Stimulated activated CD4-positive, alpha-beta T cell treated with anti-CD3 and anti-CD28 coated beads, TNF-alpha, amount 100 ng/mL, for 24 hours (primary cell): ENCODE results near the gene ADGRB3.
"Not testable (repeated sequence)": the region's sequence is repeated elsewhere in the genome, so short reads cannot be mapped to it uniquely, and the experiment has no call there.

ENCODE experiments used
- DNase-seq, 3 experiments: peaks; one replicate each; pipeline ENCODE4 v3.0.0-alpha.2; 2020; ENCODE audit warnings: low read depth in 3 of 3

The ADGRB3 gene

GRCh38 chr6:69422020-69422419 is 786.9 kb downstream of the ADGRB3 start:
- DNase-seq, result no peak

GRCh38 chr6:69422475-69422874 is 787.4 kb downstream of the ADGRB3 start:
- DNase-seq, result no peak

- DNase-seq, result no peak
Observed at GRCh38 chr6:69423785-69424184, 788.7 kb downstream of the ADGRB3 start.

- DNase-seq, result no peak
Observed at GRCh38 chr6:69424581-69424980, 789.5 kb downstream of the ADGRB3 start.

GRCh38 chr6:69427882-69428281 is 792.8 kb downstream of the ADGRB3 start:
- no peak for DNase-seq

GRCh38 chr6:69432168-69432567 is 797.1 kb downstream of the ADGRB3 start:
- not testable (repeated sequence) for DNase-seq

- DNase-seq, result not testable (repeated sequence)
Observed at GRCh38 chr6:69433116-69433515, 798.0 kb downstream of the ADGRB3 start.

GRCh38 chr6:69438113-69438512 is 803.0 kb downstream of the ADGRB3 start:
- DNase-seq, result no peak
